Measurements from ENCODE around the gene ACKR3.
A peak's percentile ranks its signal among the peaks of the same experiment; 100 is the strongest.

ACKR3 gene

GRCh38 chr2:236569573-236569973 is at the start of gene ACKR3:
Gene ACKR3 (plus strand): TSS chr2:236569825. CDS start chr2:236580466, 10,641 bp downstream.
- peak; percentile 88 for DNase-seq

GRCh38 chr2:236521556-236521955 is 48.1 kb upstream of the ACKR3 start:
- no peak for DNase-seq

DNA sequence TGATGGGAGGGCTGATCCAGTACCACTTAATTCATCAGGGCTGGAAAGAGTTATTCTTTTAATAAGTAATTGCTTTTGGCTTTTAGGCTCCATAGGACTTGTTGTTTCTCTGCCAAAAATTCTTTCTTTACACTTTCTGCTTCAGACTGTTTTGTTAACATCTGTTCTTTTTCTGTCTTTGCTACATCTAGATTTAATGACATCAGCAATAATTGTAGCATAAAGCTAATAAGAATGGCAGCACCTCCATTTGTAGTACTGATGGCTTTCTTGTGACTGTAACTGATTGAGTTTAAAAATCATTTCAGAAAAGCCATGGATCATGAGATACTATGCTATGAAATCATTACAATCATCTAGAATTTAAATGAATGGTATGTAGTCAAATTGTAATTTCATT is 46.4 kb upstream of the ACKR3 start:
- DNase-seq: no peak

DNA sequence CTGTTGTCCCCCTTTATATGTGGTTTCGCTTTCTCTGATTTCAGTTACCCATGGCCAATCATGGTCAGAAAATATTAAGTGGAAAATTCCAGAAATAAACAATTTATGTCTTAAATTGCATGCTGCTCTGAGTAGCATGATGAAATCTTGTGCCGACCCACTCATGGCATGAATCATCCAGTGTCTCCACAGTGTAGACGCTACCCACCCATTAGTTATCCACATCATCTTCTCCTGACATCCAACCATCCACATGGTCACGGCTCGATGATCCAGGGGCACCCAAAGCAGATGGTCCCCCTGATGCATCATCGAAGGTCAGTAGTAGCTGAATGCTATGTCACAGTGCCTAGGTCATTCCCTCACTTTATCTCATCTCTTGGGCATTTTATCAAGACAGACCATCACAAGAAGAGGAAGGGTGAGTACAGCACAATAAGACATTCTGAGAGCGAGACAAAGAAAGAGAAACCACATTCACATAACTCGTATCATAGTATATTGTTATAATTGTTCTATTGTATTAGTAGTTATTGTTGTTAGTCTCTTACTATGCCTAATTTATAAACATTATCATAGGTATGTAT is 44.1 kb upstream of the ACKR3 start:
- no peak for DNase-seq

DNA sequence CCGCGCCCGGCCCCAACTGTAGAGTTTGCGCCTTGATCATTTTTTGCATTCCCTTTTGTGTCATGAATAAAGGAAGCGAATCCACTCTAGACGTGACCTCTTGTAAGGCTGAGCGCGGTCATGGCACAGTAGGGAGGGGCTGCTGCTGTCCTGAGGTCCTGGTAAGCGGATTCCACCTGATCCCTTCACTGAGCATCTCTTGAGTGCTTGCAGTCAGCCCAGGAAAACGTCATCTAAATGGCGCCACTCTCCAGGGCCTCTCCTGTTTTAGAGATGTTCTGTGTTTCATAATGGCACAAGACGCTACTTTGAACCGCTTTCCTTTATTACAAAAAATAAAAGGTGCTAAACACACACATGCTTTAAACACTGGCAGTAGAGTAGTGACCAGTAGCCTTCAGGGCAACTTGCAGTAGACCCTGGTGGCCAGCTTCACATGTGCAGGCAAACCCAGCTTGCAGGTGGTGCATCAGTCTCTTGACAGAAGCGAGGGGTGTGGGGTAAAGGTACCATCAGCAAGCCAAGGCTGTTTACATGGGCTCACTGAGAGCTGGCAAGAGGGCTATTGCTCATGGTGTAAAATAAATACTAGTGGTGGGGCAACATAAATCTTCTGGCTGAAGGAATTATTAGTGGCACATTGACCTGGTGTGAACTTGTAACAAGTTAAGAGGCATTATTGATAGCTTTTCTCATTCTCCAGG is 43.0 kb upstream of the ACKR3 start:
- no peak for DNase-seq

- DNase-seq: no peak
Measured at GRCh38 chr2:236527159-236527630, 42.4 kb upstream of the ACKR3 start.

DNA sequence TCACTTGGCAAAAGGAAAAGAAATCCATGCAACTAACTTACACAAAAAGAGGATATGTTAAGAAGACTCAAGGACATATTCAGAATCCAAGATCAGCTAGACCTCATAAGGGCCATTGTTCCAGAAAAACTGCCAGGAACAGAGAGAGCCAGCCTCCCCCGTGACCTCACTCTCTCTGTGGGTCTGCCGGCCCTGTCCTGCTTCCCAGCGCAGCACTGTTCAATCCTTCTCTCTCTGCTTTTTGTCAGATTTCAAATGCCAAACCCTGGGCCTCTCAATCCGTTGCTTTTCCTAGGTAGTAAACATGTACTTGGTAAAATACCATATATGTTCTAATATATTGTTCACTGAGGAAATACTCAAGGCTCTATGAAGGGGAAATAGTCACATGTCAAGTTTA is 40.0 kb upstream of the ACKR3 start:
- no peak for DNase-seq

DNA sequence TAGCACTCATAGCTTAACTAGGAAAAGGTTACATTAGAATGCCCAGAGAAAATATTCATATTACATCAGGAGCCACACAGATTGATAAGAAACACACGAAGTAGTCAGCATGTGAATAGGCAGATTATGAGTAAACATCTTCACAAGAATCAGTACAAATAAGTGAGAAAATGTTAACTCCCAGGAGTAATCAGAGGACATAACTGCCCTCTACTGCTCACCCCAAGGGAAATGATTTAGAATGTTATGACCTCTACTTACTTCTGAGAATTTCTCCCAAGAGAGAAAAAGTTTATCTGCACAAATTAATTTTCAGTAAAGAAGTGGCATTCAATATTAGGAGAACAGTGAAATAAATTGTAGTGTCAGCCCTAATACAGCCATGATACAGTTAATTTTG is 39.1 kb upstream of the ACKR3 start:
- no peak for DNase-seq

DNA sequence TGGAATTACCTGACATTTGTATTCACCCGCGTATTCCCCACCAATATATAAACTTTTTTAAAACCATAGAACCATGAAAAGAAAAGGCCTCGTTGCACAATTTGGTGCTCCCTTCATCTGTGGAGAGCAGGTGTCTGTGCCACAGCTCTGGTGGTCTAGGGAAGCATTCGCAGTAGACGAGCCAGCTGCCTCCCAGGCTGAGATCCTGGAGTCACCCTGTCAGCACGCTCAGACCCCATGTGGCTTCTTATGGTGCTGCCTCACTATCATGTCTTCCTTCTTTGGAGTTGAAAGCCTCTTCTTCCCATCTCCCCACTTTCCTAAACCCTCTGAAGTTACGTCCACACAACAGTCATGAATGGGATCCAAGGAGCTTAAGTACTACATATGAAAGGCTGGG is 38.4 kb upstream of the ACKR3 start:
- DNase-seq: no peak

GRCh38 chr2:236531996-236532395 is 37.6 kb upstream of the ACKR3 start:
- no peak for DNase-seq

DNA sequence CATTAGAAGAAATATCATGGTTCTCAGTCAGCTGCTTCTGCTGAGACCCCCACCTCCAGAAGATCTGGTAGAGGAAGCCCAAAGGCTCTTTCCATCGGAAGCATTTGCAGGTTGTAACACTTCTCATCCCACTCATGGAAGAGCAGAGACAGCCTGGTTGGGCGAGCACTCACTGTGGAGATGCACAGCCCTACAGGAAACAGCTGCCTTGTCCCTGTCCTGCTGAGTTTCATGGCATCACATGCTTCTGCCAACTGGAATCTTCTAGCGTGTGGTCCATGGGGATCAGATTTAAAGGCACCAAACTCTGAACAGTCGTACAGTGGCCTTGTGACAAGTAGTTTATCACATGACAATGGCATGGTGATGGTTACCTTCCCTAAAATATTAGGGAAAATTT is 36.3 kb upstream of the ACKR3 start:
- no peak for DNase-seq

DNA sequence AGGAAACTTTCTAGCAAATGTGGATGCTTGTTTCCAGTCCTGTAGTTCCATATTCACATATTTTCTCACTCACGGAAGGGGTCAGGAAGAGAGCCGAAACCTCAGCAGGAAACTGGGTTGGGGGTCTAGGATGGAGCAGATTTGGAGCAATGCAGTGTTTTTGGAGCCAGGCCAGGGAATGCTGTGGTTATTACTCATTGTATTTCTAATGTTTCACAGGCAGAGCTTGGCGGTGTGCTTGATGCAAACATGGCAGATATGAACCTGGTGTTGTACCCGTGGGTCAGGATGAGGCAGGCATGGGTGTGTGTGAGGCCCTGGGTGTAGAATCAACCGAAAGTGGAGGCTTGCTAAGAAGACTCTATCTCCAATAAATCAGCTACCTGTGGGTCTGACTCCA is 34.6 kb upstream of the ACKR3 start:
- DNase-seq: no peak

DNA sequence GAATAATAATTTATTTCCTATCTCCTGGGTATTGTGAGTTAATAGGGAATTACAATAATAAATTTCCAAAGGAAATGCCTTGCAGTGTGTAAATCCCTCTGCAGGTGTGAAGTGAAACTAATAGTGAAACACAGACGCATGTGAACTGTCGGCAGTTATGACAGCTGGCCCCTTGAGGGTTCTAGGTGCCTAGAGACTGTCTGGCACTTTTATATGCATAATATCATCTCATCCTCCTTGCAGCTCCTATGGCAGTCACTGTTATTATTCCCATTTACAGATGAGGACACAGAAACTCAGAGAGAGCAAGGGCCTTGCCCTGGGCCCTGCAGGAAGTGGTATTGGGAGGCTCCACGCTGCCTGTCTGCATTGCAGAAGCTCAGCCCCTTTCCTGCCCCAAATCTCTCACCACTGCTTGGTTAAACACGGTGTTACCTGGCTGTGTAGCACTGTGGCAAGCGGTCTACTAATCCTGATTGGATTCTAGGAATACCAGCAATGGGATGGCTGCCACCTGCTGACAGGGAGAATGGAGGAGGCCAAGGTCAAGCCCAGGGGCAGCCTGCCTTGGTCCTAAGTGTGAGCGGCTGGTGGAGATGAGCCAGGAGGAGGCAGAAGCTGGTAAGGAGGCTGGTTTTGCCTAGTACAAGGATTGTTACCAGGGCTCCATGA is 32.8 kb upstream of the ACKR3 start:
- no peak for DNase-seq

GRCh38 chr2:236538242-236538641 is 31.4 kb upstream of the ACKR3 start:
- DNase-seq: no peak

- no peak for DNase-seq
Measured at GRCh38 chr2:236541008-236541562, 28.5 kb upstream of the ACKR3 start.

GRCh38 chr2:236544362-236544761 is 25.3 kb upstream of the ACKR3 start:
- no peak for DNase-seq

DNA sequence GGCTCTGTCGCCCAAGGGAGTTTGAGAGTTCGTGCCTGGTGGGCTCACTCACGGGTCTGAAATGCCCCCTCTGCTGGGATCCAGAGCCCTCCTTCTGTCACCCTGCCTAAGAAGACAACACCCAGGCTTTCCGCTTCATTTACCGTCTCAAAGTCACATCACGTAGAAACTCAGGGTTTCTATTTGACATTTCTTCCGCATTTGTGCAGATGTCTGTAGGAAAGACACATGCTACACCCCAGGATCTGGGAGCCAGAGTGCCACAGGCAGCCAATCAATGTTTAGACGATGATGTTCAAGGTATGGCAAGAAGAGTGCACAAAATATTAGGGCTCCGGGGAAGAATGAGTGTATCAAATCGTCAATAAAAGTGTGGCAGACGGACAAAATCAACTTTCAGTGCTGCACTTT is 24.4 kb upstream of the ACKR3 start:
- no peak for DNase-seq

DNA sequence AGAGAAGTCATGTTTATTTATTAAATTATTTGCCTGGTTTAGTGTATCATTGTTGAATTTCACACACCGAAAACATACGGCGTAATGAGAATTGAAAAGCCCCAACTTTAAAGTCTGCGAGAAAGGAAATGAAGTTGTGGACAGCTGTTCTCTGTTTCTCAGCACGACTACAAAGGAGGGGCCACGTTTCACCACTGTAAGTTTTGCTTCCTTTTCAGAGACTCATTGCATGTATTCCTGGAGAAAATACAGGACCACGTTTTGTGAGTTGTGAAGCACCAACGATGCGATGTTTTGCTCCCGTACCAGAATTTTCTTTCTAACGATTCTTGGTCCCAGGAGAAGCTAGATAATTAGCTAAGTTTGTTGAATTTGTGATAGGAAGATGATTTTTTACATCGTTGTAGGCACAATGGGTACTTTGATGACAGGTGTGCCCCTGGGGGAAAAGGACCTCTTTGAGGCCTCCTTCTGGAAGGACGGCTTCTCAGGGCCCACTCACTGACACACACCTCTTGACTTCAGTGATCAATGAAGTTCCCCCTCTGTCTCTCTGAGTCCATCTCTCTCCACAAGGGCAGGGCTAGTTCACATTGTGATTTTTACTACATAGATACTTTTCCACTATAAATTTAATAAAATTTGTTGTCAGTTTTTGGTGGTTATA is 23.7 kb upstream of the ACKR3 start:
- no peak for DNase-seq

- DNase-seq: no peak
Measured at GRCh38 chr2:236546561-236547002, 23.0 kb upstream of the ACKR3 start.

DNA sequence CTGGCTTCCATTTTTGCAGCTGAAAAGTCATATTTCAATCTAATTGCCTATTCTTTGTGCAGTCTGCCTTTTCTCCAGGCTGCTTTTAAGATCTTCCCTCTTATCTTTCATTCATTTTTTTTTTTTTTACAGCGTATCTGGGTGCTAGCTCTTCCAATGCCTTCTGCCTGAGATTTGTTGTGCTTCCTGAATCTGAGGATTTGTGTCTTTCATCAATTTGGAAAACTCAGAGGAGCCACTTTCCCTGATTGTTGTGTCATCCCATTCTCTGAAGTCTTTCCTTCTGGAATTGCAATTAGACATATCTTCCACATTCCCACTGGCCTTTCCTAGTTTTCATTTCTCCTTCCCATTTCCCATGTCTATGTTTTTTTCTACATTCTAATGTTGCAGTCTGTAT is 21.9 kb upstream of the ACKR3 start:
- no peak for DNase-seq

DNA sequence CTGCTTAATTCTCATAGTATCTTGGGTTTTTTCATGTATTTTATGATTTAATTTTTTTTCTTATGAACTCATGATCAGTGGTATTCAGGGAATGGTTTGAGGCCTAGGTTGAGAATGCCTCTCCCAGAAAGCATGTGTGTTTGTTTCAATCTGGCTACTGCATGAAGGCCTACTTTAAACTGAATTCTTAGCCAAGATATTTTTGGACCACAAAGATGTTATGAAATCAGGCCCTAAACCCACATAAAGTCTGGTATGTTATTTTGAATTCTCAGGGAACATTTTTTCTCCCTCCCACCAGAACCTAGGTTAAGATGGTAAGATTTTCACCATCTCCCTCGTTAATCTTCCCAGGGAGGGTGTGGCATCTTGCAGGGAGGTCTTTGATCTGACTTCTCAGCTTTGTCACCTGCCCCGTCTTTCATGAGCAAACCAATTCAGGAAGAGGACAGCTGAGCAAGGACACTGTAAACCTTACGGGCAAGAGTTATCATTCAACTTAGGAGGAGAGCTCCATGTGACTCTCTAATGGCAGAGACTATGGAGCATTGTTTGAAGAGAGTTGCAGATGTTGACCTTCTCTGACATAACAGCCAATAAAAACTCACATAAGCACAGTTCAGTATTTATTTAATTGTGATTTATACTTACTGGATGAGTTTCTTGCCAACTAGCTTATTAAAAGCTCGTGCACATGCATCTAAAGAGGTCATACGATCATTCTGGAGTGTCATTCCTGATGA is 21.3 kb upstream of the ACKR3 start:
- DNase-seq: no peak

GRCh38 chr2:236549165-236549564 is 20.5 kb upstream of the ACKR3 start:
- no peak for DNase-seq

- no peak for DNase-seq
Measured at GRCh38 chr2:236550290-236550689, 19.3 kb upstream of the ACKR3 start.

Data from DMS 273 treated with DMSO at 0.1 percent for 48 hours (cell line).